ENCODE results near the gene EPB42.
"Not testable (repeated sequence)": the region's sequence is repeated elsewhere in the genome, so short reads cannot be mapped to it uniquely, and the experiment has no call there.

The EPB42 gene

DNA sequence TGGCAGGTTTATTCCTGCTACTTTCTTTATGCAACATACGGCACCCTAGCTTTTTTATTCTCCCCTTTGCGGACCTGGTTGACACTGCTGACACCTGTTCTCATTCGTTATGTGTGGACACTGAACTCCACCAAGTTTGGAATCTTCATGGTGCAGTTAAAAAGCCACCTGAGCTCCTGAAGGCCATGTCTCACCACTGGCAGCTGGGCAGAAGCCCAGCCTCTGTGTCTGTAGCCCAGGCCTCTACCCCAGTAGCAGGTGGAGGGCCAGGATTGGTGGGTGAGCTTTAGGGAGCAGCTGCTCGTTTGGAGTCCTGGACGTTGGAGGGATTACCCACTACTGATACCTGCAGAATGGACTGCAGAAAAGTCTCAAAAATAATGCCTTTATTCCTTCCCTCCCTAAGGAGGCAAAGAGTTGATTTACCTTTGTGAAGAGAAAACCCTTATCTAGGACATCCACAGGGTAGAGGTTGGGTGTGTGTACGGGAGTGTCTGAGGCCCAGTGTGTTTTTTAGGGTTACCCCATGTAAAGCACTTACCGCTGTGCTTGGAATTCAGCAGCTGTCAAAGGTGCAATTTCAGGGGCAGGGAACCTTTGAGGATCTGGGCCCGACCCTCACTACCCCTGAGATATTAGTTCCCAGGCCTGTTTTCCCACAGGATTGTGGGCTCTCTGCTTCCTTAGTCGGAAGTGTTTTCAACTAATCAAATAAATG, 36.3 kb downstream of the EPB42 start:
- DNase-seq = no peak

DNA sequence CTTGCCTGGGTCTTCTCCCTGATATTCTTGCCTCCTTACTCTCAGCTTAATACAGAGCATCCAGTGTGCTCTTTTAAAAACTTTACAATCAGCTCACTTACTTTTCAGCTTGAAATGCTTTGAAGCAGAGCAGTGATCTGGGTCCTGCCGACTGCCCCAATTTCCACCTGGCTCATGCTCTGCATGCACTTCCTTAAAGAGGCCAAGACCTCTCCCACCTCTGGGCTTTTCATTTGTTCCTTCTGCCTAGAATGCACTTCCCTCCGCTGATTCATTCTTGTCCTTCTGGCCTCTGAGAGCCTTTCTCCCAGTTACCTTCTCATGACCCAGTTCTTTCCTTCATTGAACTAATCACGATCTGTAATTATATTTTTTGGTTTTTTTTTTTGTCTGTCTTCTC, 37.5 kb downstream of the EPB42 start:
- DNase-seq = no peak

GRCh38 chr15:43177147-43177546, 43.7 kb downstream of the EPB42 start:
- DNase-seq = not testable (repeated sequence)

DNA sequence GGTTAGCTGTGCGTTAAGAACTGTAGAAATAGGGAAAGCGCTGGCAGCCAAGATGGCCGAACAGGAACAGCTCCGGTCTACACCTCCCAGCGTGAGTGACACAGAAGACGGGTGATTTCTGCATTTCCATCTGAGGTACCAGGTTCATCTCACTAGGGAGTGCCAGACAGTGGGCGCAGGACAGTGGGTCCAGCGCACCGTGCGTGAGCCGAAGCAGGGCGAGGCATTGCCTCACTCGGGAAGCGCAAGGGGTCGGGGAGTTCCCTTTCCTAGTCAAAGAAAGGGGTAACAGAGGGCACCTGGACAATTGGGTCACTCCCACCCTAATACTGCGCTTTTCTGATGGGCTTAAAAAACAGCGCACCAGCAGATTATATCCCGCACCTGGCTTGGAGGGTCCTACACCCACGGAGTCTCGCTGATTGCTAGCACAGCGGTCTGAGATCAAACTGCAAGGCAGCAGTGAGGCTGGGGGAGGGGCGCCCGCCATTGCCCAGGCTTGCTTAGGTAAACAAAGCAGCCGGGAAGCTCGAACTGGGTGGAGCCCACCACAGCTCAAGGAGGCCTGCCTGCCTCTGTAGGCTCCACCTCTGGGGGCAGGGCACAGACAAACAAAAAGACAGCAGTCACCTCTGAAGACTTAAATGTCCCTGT, 45.0 kb downstream of the EPB42 start:
- not testable (repeated sequence) for DNase-seq

- DNase-seq = no peak
Observed at GRCh38 chr15:43169888-43170287, 50.9 kb downstream of the EPB42 start.

DNA sequence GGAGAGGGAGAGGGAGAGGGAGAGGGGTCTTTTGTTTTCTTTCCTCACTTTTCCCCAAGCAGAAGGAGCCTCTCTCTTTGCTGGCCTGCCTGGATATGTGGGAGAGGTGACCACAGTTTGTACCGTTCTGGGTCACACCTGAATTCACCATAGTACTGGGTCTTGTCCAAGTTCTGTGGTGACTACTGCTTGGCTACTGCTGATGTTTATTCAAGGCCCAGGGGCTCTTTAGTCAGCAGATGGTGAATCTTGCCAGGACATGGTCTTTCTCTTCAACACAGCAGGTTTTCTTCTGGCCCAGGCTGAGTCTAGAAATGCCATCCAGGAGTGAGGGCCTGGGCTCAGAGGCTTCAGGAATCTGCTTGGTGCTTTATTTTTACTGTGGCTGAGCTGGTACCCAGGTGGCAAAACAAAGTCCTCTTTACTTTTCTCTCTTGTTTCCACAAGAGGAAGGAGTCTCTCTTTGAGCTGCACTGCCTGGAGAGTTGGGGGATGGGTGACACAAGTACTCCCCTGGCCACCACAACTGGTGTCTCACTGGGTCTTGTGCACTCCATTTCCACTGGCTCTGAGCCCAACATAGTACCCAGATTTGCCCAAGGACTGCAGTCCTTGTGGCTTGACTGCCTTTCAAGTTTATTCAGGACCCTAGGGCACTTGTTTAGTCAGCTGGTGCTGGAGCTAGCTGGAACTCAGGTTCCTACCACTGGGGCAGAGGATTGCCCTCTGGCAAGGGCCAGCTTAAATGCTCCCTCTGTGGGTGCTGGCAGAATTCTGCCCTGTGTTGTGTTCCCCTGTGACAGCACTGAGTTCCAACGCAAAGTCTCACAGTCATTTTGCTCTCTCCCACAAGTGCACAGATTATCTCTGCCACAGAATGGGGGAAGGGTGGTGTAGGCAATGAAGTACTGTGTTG, 52.4 kb downstream of the EPB42 start:
- no peak for DNase-seq

- DNase-seq = not testable (repeated sequence)
Observed at GRCh38 chr15:43167261-43167660, 53.6 kb downstream of the EPB42 start.

DNA sequence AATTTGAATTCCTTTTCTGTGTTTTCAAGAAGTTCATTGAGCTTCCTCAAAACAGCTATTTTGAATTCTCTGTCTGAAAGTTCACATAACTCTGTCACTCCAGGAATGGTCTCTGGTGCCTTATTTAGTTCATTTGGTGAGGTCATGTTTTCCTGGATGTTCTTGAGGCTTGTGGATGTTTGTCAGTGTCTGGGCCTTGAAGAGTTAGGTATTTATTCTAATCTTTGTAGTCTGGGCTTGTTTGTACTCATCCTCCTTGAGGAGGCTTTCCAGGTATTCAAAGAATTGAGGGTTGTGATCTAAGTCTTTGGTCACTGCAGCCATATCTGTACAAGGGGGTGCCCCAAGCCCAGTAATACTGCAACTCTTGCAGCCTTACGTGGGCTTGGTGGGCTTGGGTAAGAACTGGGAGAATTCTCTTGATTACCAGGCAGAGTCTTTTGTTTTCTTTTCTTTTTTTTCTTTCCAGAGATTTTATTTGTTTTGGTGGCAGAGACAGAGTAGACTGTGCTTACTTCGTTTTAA, 55.0 kb downstream of the EPB42 start:
- no peak for DNase-seq

DNA sequence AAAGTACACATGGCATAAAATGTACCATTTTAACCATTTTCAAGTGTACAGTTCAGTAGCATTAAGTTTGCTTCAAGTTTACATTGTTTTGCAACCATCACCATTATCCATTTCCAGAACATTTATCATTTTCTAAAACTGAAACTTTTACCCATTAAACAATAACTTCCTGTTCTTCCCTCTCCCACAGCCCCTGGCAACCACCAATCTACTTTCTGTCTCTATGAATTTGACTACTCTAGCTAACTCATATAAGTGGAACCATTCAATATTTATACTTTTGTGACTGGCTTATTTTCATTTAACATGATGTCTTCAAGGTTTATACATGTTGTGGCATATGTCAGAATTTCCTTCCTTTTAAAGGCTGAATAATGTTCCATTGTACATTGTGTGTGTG, 67.5 kb downstream of the EPB42 start:
- DNase-seq = no peak

DNA sequence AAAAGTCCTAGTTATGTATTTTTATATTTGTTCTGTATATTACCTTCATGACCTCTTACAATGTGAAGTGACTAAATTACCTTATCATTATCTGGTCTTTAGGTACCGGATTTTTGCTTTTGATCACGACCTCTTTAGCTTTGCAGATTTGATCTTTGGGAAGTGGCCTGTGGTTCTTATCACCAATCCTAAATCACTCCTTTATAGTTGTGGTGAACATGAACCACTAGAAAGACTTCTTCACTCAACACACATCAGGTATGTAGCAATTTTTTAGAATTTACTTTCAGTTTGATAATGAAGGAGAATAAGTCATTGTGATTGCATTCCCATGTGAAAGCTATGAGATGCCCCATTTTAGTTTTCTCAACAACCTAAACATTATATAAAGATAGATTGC, 69.1 kb downstream of the EPB42 start:
- DNase-seq = no peak

DNA sequence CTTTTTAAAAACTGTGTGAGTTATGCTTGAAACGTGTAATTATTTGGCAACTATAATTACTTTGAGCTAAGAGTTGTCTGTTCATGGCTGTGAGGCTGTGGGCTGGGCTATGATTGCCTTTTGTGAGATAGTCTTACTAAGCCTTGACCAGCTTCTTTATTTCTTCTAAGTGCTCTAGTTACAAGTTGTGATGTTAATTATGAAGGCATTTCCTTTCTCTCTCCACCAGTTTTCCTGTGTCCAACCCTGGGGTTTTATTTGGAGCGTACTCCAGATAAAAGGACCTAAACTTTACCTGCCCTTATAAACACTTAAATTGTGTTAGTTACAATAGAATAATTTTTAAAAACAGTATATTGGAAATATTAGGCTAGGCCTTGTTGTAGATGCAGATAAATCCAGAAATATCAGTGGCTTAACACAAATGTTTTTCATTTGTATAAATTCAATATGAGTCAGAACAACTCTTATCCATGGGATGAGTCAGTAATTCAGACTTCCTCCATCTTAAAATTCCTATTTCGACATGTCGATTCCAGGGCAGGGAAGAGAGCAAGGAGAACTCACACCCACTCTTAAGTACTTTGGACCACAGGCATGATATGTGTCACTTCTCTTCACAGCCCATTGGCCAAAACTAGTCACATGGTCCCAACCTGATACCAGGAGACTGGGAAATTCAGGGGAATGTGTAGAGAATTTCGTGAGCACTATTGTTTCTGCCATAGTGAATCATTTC, 70.5 kb downstream of the EPB42 start:
- peak; percentile 92 for DNase-seq
